WTC11 (cell line): ENCODE results near the gene TMEM121. TPM values are rescaled to one million over a fixed set of nuclear protein-coding genes. Genes with fewer than 3 reads are reported as not detected.

Source experiments
- ATAC-seq: fragments of 200-7000 bp; cut with Tn5 transposase; 2 replicates; pipeline ENCODE4 v1.10.0; 2021; ENCODE audit warnings: mild to moderate bottlenecking, moderate library complexity
- CTCF ChIA-PET: fragments of 300-600 bp; sonication (Branson Sonifier 250); formaldehyde crosslinking; loops from one replicate; lab custom pipeline; 2021; ENCODE audit warnings: antibody characterized with exemption; lab: Charles Lee
- POLR2A ChIA-PET: fragments of 350-600 bp; sonication (Branson Sonifier 250); formaldehyde crosslinking; loops from one replicate; lab custom pipeline; 2021; ENCODE audit warnings: antibody characterized with exemption; lab: Charles Lee
- DNase-seq: peaks from one replicate; pipeline ENCODE4 v3.0.0; 2021; ENCODE audit warnings: low spot score
- H3K27ac Mint-ChIP-seq: 2 replicates; pipeline ENCODE4 v1.8.0; 2021; ENCODE audit warnings: mixed read lengths
- H3K27me3 Mint-ChIP-seq: 2 replicates; pipeline ENCODE4 v1.8.0; 2021; ENCODE audit warnings: low read depth, mild to moderate bottlenecking, moderate library complexity, mixed read lengths
- H3K36me3 Mint-ChIP-seq: 2 replicates; pipeline ENCODE4 v1.8.0; 2021; ENCODE audit warnings: mixed read lengths
- H3K4me1 Mint-ChIP-seq: 2 replicates; pipeline ENCODE4 v1.8.0; 2022; ENCODE audit warnings: mixed read lengths
- H3K4me3 Mint-ChIP-seq: 2 replicates; pipeline ENCODE4 v1.8.0; 2021; ENCODE audit warnings: mild to moderate bottlenecking, moderate library complexity, mixed read lengths
- H3K9me3 Mint-ChIP-seq: 2 replicates; pipeline ENCODE4 v1.8.0; 2021; ENCODE audit warnings: mixed read lengths
- CDX4 ChIP-seq: fragments of 250-450 bp; sonication (Bioruptor Pico); IDR thresholded peaks from 2 replicates; pipeline ENCODE4 v1.9.0; 2021; ENCODE audit warnings: moderate library complexity, mild to moderate bottlenecking, inconsistent platforms, borderline replicate concordance
- EMX1 ChIP-seq: fragments of 250-450 bp; sonication (Bioruptor Pico); IDR thresholded peaks from 2 replicates; pipeline ENCODE4 v1.8.0; 2021; ENCODE audit warnings: mild to moderate bottlenecking
- ETV6 ChIP-seq: sonication (generic); formaldehyde crosslinking; IDR thresholded peaks from 2 replicates; pipeline ENCODE4 v1.8.1; 2022; ENCODE audit warnings: mild to moderate bottlenecking, missing genetic modification reagents
- FOXP4 ChIP-seq: sonication (generic); formaldehyde crosslinking; IDR thresholded peaks from 2 replicates; pipeline ENCODE4 v1.8.0; 2022; ENCODE audit warnings: mild to moderate bottlenecking, missing genetic modification reagents
- MXD4 ChIP-seq: fragments of 250-450 bp; sonication (Bioruptor Pico); IDR thresholded peaks from 2 replicates; pipeline ENCODE4 v1.8.0; 2021; ENCODE audit warnings: mild to moderate bottlenecking, moderate library complexity, borderline replicate concordance
- MYBL2 ChIP-seq: sonication (generic); formaldehyde crosslinking; IDR thresholded peaks from 2 replicates; pipeline ENCODE4 v1.8.1; 2023; ENCODE audit warnings: mild to moderate bottlenecking, moderate library complexity, missing genetic modification reagents
- RORB ChIP-seq: fragments of 250-450 bp; sonication (Bioruptor Pico); IDR thresholded peaks from 2 replicates; pipeline ENCODE4 v1.9.0; 2021; ENCODE audit warnings: mild to moderate bottlenecking
- SOX15 ChIP-seq: fragments of 250-450 bp; sonication (Bioruptor Pico); IDR thresholded peaks from 2 replicates; pipeline ENCODE4 v1.9.0; 2021; ENCODE audit warnings: mild to moderate bottlenecking
- TCF7 ChIP-seq: sonication (generic); formaldehyde crosslinking; IDR thresholded peaks from 2 replicates; pipeline ENCODE4 v1.8.0; 2022; ENCODE audit warnings: mild to moderate bottlenecking, low read depth, missing genetic modification reagents, moderate library complexity
- ZNF263 ChIP-seq: sonication (generic); formaldehyde crosslinking; IDR thresholded peaks from 2 replicates; pipeline ENCODE4 v1.8.1; 2022; ENCODE audit warnings: low read depth, mild to moderate bottlenecking, moderate library complexity, missing genetic modification reagents
- ZNF416 ChIP-seq: fragments of 250-450 bp; sonication (Bioruptor Pico); IDR thresholded peaks from 2 replicates; pipeline ENCODE4 v1.9.0; 2021; ENCODE audit warnings: mild to moderate bottlenecking, inconsistent platforms
- total RNA-seq: library from RNA; stranded (reverse); gene quantifications from 3 replicates; pipeline ENCODE4 v1.2.3, GENCODE V29; 2021
- TF ChIP-seq, protein P1 (sequence below): sonication (generic); formaldehyde crosslinking; IDR thresholded peaks from 2 replicates; pipeline ENCODE4 v1.8.0; 2022; ENCODE audit warnings: mild to moderate bottlenecking, missing genetic modification reagents
- TF ChIP-seq, protein P2 (sequence below): sonication (generic); formaldehyde crosslinking; IDR thresholded peaks from 2 replicates; pipeline ENCODE4 v1.8.1; 2022; ENCODE audit warnings: mild to moderate bottlenecking, missing genetic modification reagents, moderate library complexity, borderline replicate concordance
- TF ChIP-seq, protein P3 (sequence below): sonication (generic); formaldehyde crosslinking; IDR thresholded peaks from 2 replicates; pipeline ENCODE4 v1.8.1; 2022; ENCODE audit warnings: mild to moderate bottlenecking, moderate library complexity, missing genetic modification reagents
- TF ChIP-seq, protein P4 (sequence below): fragments of 200-600 bp; IDR thresholded peaks from 2 replicates; pipeline ENCODE4 v1.8.0; 2022; ENCODE audit warnings: antibody characterized with exemption
- TF ChIP-seq, protein P5 (sequence below): sonication (generic); formaldehyde crosslinking; IDR thresholded peaks from 2 replicates; pipeline ENCODE4 v1.8.1; 2023; ENCODE audit warnings: mild to moderate bottlenecking, moderate library complexity, missing genetic modification reagents

The TMEM121 gene
- total RNA-seq, 1 experiment from 2014 or later = 0.81 TPM

DNA sequence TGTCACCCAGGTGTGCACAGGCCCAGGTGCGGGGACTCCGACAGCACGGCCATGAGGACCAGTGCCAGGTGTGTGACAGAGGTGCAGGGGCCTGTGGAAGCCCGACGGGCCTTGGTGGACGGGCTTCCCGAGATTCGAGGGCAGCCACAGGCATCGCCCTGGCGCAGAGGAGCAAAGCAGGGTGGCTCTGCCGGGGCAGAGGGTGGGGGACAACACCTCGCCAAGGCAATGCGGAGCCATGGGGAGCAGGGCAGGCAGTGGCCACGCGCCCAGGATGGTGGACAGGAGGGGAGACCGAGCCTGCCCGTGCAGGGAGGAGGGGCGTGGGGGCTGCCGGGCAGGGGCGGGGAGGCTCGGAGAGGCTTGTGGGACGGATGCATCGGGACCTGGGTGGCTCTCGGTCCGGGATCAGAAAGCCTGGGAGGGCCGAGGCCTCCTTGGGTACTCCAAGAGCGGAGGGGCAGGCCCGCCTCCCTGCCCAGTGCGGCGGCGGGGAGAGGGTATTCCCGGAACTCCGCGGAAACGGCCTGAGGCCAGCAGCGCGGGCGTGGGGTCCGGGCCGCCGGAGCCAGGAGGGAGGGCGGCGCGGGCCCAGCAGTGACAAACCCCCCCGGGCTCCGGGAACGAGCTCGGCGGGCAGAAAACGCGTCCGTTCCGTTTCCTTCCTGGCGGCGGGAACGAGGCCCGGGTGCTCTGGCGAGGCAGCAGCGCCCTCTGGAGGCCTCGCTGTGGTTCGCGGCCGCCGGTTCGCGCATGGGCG is 1.6 kb downstream of the TMEM121 start:
- peak; percentile 60 for ATAC-seq
- no peaks in the 10 kb centered on the region for H3K4me1 Mint-ChIP-seq
- peaks cover 7% of the 10 kb centered on the region for H3K9me3 Mint-ChIP-seq
- ChIA-PET CTCF (interaction anchor here (0.6 to 1.3 kb wide), 15 partner anchors 8 to 659 kb away, joined by 3 to 11 read pairs (median 3); partner anchors contain the start of gene BTBD6), POLR2A (no interaction called here)
- H3K27me3 Mint-ChIP-seq = peaks cover 54% of the 10 kb centered on the region
- H3K27ac Mint-ChIP-seq = no peak overlapping the region
- peaks cover 2% of the 10 kb centered on the region; the same call in 1 of the 2 replicates for H3K36me3 Mint-ChIP-seq
- DNase-seq = peak; percentile 75
- TF ChIP-seq, protein P1, sequence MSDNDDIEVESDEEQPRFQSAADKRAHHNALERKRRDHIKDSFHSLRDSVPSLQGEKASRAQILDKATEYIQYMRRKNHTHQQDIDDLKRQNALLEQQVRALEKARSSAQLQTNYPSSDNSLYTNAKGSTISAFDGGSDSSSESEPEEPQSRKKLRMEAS = peak; percentile 72; the same call in 1 of the 2 replicates
- TF ChIP-seq ZNF416 (CRISPR knock-in tag) (no peak), MXD4 (no peak), ZNF263 (CRISPR knock-in tag) (no peak), SOX15 (CRISPR knock-in tag) (no peak), TCF7 (CRISPR knock-in tag) (no peak), EMX1 (CRISPR knock-in tag) (no peak), ETV6 (CRISPR knock-in tag) (peak; percentile 39; the same call in 1 of the 2 replicates), FOXP4 (CRISPR knock-in tag) (peak; percentile 83; the same call in 1 of the 2 replicates), RORB (CRISPR knock-in tag) (no peak), CDX4 (CRISPR knock-in tag) (no peak), MYBL2 (CRISPR knock-in tag) (no peak)
- TF ChIP-seq, protein P2, sequence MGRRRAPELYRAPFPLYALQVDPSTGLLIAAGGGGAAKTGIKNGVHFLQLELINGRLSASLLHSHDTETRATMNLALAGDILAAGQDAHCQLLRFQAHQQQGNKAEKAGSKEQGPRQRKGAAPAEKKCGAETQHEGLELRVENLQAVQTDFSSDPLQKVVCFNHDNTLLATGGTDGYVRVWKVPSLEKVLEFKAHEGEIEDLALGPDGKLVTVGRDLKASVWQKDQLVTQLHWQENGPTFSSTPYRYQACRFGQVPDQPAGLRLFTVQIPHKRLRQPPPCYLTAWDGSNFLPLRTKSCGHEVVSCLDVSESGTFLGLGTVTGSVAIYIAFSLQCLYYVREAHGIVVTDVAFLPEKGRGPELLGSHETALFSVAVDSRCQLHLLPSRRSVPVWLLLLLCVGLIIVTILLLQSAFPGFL (CRISPR knock-in tag) = no peak
- TF ChIP-seq, protein P3, sequence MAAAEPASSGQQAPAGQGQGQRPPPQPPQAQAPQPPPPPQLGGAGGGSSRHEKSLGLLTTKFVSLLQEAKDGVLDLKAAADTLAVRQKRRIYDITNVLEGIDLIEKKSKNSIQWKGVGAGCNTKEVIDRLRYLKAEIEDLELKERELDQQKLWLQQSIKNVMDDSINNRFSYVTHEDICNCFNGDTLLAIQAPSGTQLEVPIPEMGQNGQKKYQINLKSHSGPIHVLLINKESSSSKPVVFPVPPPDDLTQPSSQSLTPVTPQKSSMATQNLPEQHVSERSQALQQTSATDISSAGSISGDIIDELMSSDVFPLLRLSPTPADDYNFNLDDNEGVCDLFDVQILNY (CRISPR knock-in tag) = 0 out of 2 replicates have a peak, but pooled peaks have one; percentile 47
- TF ChIP-seq, protein P4, sequence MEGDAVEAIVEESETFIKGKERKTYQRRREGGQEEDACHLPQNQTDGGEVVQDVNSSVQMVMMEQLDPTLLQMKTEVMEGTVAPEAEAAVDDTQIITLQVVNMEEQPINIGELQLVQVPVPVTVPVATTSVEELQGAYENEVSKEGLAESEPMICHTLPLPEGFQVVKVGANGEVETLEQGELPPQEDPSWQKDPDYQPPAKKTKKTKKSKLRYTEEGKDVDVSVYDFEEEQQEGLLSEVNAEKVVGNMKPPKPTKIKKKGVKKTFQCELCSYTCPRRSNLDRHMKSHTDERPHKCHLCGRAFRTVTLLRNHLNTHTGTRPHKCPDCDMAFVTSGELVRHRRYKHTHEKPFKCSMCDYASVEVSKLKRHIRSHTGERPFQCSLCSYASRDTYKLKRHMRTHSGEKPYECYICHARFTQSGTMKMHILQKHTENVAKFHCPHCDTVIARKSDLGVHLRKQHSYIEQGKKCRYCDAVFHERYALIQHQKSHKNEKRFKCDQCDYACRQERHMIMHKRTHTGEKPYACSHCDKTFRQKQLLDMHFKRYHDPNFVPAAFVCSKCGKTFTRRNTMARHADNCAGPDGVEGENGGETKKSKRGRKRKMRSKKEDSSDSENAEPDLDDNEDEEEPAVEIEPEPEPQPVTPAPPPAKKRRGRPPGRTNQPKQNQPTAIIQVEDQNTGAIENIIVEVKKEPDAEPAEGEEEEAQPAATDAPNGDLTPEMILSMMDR = peak; percentile 49
- TF ChIP-seq, protein P5, sequence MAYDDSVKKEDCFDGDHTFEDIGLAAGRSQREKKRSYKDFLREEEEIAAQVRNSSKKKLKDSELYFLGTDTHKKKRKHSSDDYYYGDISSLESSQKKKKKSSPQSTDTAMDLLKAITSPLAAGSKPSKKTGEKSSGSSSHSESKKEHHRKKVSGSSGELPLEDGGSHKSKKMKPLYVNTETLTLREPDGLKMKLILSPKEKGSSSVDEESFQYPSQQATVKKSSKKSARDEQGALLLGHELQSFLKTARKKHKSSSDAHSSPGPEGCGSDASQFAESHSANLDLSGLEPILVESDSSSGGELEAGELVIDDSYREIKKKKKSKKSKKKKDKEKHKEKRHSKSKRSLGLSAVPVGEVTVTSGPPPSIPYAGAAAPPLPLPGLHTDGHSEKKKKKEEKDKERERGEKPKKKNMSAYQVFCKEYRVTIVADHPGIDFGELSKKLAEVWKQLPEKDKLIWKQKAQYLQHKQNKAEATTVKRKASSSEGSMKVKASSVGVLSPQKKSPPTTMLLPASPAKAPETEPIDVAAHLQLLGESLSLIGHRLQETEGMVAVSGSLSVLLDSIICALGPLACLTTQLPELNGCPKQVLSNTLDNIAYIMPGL (CRISPR knock-in tag) = peak; percentile 62; the same call in 1 of the 2 replicates
- TF ChIP-seq, all 79 proteins: peak for 6
- H3K4me3 Mint-ChIP-seq = peak overlapping the region; percentile 35
